Psoas muscle (tissue), 8 donors: ENCODE measurements around the gene C2CD4C. TPM values are rescaled to one million over a fixed set of nuclear protein-coding genes. Genes with fewer than 3 reads are reported as not detected.

Source experiments
- ATAC-seq, 4 donors: fragments of 200-7000 bp; cut with Tn5 transposase; one replicate each; pipeline ENCODE4 v1.9.1; 2020; ENCODE audit warnings: moderate library complexity in 3 of 4, mild to moderate bottlenecking in 2 of 4
- DNase-seq, 2 donors: peaks; one replicate each; pipeline ENCODE4 v3.0.0-alpha.2; 2020
- H3K27ac ChIP-seq: fragments of 200-600 bp; one replicate; pipeline ENCODE4 v1.8.0; 2022
- H3K27me3 ChIP-seq, 3 donors: fragments of 200-600 bp in 1 of 3; one replicate each; pipeline versions ENCODE4 v1.6.1 to v1.8.0; 2013 to 2022; ENCODE audit warnings: low read length in 2 of 3, mild to moderate bottlenecking in 2 of 3, moderate library complexity in 1 of 3; ENCODE audit not compliant: insufficient read depth in 3 of 3
- H3K36me3 ChIP-seq, 2 donors: fragments of 200-600 bp in 1 of 2; one replicate each; pipeline versions ENCODE4 v1.6.1 to v1.8.0; 2013 to 2022; ENCODE audit warnings: low read depth in 1 of 2, mild to moderate bottlenecking in 1 of 2, moderate library complexity in 1 of 2; ENCODE audit not compliant: insufficient read depth in 1 of 2
- H3K4me1 ChIP-seq: fragments of 200-600 bp; one replicate; pipeline ENCODE4 v1.8.0; 2022
- H3K4me3 ChIP-seq: fragments of 200-600 bp; one replicate; pipeline ENCODE4 v1.8.0; 2022; ENCODE audit warnings: mild to moderate bottlenecking
- H3K9me3 ChIP-seq: fragments of 200-600 bp; one replicate; pipeline ENCODE4 v1.8.0; 2022
- CTCF ChIP-seq: fragments of 200-600 bp; IDR thresholded peaks from one replicate; pipeline ENCODE4 v1.8.0; 2022; ENCODE audit warnings: antibody characterized with exemption
- WGBS, 3 donors: extraction: QIAGEN DNeasy Blood & Tissue Kit; methylation state at CpG; one replicate each; pipeline versions ENCODE4 v1.1.6 to v1.1.7; 2013; 5-methylcytosine and 5-hydroxymethylcytosine counted together
- intact Hi-C, 2 donors: fragments of 100-400 bp; cut with DNase I; formaldehyde crosslinking; loops; one replicate each; pipeline versions ENCODE4 v1.11.0 to v1.14.2; 2022
- polyA plus RNA-seq, 3 donors: library from polyadenylated mRNA; stranded (reverse); fragments of 200-250 nt; gene quantifications; one replicate each; pipeline ENCODE4 v1.2.3, GENCODE V29; 2013
- total RNA-seq, 4 donors: library from RNA; stranded (reverse); fragmentation: NEBNext Ultra II Directional in 2 of 4; extraction: Animal tissue kit (Norgen Biotek cat#: 25700) in 2 of 4; gene quantifications; one replicate each; pipeline versions ENCODE4 v1.2.1 to v1.2.4, GENCODE V29; 2021 to 2023
- donor health status: healthy with polysubstance abuse.
- donor health status: DM: no; HTN: no; CAD: no; lungs with moderate emphysema.
- donor health status: Bipolar disorder and iron deficiency.
- donor health status: healthy.
- donor health status: DM: yes; HTN: yes; CAD: no.
- donor health status: DM: no; HTN: no; CAD: no.
- donor health status: DM: no; HTN: no; CAD: no.
- donor health status: DM: yes; HTN: yes; CAD: no.

C2CD4C gene
- total and polyA plus RNA-seq, 7 donors, result 0.47 to 1.3 (median 0.97) TPM

DNA sequence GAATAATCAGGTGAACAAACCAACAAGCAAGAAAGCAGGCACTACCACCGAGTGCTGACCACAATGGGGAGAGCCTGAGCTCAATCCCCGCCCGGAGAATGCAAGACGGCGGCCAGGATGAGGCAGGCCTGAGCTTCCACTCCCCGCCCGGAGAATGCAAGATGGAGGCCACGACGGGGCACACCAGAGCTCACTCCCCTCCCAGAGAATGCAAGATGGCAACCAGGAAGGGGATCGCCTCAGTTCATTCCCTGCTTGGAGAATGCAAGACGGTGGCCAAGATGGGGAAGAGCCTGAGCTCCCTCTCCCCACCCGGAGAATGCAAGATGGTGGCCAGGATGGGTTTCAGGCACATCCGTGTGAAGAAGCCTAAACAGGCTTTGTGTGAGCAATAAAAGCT is 39.7 kb downstream of the C2CD4C start:
- DNase-seq, result no peak
- H3K4me1 ChIP-seq, result no peaks in the 10 kb centered on the region
- H3K27ac ChIP-seq, result no peak overlapping the region
- intact Hi-C loops, result no loop called here
- ATAC-seq, result no peak
- peaks cover 0 to 37% (median 7%) of the 10 kb centered on the region in 3 donors for H3K27me3 ChIP-seq
- TF ChIP-seq CTCF, result no peak
- H3K9me3 ChIP-seq, result no peaks in the 10 kb centered on the region
- WGBS, 3 donors, result 90 to 92% (median 92%) methylated on average over 13 of the region's 13 CpGs
- no peak overlapping the region for H3K4me3 ChIP-seq
- no peaks in the 10 kb centered on the region for H3K36me3 ChIP-seq

DNA sequence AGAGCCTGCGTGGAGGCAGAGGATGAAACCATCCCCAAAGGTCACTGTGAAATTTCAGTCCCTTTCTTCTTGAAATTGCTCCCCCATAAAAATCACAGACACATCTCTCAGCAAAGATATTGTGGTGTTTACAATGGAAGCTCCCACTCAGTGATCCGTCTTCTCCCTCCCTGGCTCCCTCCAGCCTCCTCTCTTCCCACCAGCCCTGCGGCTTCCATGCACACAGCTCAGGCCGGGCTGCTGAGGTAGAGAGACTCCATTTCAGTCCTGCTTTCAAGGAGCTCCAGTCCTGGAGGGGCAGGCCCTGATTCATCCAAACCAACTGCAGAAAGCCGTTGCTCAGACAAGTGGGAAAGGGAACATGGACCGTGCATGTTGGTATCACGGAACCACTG is 40.3 kb downstream of the C2CD4C start:
- TF ChIP-seq CTCF, result no peak
- Histone ChIP-seq H3K9me3 (no peaks in the 10 kb centered on the region), H3K27me3 (peaks cover 0 to 31% (median 9%) of the 10 kb centered on the region in 3 donors), H3K27ac (no peak overlapping the region), H3K4me3 (no peak overlapping the region), H3K4me1 (no peaks in the 10 kb centered on the region), H3K36me3 (no peaks in the 10 kb centered on the region)
- WGBS, 3 donors, result 79 to 86% (median 82%) methylated on average over 7 of the region's 7 CpGs
- no peak for ATAC-seq
- intact Hi-C loops, result no loop called here
- DNase-seq, result no peak

DNA sequence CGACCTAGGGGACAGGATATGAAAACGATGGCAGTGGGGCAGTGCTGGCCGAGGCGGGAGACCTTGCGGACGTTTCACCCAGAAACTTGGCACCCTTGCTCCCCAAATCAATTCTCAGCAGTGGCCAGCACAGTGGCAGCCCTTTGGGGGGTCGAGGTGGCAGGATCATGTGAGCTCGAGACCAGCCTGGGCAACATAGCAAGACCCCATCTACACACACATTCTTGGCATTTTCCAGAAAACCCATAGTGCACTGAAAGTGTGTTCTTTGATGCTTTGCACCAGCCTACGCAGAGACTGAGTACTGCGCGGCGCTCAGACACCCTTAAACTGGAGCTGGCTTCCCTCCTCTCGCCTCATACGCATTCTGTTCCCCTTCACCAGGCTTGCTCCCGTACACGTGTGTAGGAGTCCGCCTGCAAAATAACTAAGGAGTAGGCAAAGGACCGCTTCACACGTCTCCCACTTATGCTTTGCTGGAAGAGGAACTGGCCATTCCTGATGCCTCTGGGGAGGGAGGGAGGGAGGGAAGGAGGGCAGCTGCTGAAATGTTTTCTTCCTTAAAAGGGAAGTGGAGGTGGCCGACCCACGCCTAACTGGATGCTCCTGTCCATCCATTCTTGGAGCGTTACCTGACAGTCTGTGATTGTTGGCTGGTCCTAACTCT is 40.9 kb downstream of the C2CD4C start:
- ATAC-seq, result no peak

DNA sequence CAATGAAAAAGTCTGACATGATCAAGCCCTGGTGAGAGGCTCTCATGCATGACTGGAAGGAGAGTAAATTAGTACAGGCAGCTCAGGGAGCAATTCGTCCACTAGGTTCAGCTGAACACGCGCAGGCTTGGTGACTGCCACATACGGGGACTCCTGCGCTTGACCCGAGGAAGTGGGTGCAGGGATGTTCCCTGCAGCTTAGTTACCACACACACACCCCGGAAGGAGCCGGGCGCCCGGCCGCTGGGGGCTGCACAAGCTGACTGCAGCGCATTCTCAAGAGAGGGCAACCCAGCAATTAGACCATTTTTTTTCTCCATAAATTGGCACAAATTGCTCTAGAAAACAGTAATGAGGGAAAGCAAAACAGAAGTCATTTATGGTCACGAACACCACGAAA is 41.4 kb downstream of the C2CD4C start:
- no peak for TF ChIP-seq CTCF
- H3K27ac ChIP-seq, result no peak overlapping the region
- 86 to 88% (median 87%) methylated on average over 14 of the region's 14 CpGs for WGBS, 3 donors
- ATAC-seq (no peak), DNase-seq (no peak)
- no peak overlapping the region for H3K4me3 ChIP-seq
- no peaks in the 10 kb centered on the region for H3K4me1 ChIP-seq
- no peaks in the 10 kb centered on the region for H3K36me3 ChIP-seq
- intact Hi-C loops, result no loop called here
- H3K27me3 ChIP-seq, result peaks cover 0 to 28% (median 6%) of the 10 kb centered on the region in 3 donors
- H3K9me3 ChIP-seq, result no peaks in the 10 kb centered on the region

More for the DNA sequence above, 40.9 kb downstream of the C2CD4C start:
- TF ChIP-seq CTCF, result no peak
- H3K4me1 ChIP-seq, result no peaks in the 10 kb centered on the region
- peaks cover 0 to 31% (median 9%) of the 10 kb centered on the region in 3 donors for H3K27me3 ChIP-seq
- WGBS, 3 donors, result 70 to 76% (median 73%) methylated on average over 22 of the region's 22 CpGs
- DNase-seq, result no peak
- no peaks in the 10 kb centered on the region for H3K36me3 ChIP-seq
- intact Hi-C loops, result no loop called here
- H3K9me3 ChIP-seq, result no peaks in the 10 kb centered on the region
- H3K4me3 ChIP-seq, result no peak overlapping the region
- H3K27ac ChIP-seq, result no peak overlapping the region

- no peak for DNase-seq
- WGBS, 3 donors, result 91 to 94% (median 93%) methylated on average over 8 of the region's 8 CpGs
- H3K4me1 ChIP-seq, result no peaks in the 10 kb centered on the region
- H3K27me3 ChIP-seq, result peaks cover 0 to 22% (median 8%) of the 10 kb centered on the region in 3 donors
- ATAC-seq, result no peak
- intact Hi-C loops, result no loop called here
- TF ChIP-seq CTCF, result no peak
- no peak overlapping the region for H3K4me3 ChIP-seq
- no peaks in the 10 kb centered on the region for H3K36me3 ChIP-seq
- no peaks in the 10 kb centered on the region for H3K9me3 ChIP-seq
- H3K27ac ChIP-seq, result no peak overlapping the region
Observed at GRCh38 chr19:366951-367350, 42.0 kb downstream of the C2CD4C start.
